ENCODE data around the gene PDCD2L. TPM values are rescaled to one million over a fixed set of nuclear protein-coding genes. Genes with fewer than 3 reads are reported as not detected.

The PDCD2L gene
- total and polyA plus RNA-seq, 2 of the 8 experiments (the other 6 are each of a cell fraction or from before 2014, with no cell fraction given), result 51.5 to 78.1 TPM

DNA sequence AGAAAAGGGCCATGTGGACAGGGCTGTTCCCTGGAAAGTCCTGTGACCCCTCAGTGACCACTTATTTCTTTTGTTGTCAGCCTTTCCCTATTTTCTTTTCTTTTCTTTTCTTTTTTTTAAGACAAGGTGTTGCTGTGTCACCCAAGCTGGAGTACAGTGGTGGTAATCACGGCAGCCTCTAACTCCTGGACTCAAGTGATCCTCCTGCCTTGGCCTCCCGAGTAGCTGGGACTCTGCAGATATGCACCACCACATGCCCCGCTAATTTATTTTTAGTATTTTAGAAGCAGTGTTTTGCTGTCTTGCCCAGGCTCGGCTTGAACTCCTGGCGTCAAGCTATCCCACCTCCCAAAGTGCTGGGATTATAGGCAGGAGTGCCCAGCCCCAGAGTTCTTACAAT, 40.3 kb upstream of the PDCD2L start:
- H2BK20ac ChIP-seq (ENCODE audit: low read length), result no peak overlapping the region
- H3K18ac ChIP-seq (ENCODE audit: extremely low read depth, low read length), result no peak overlapping the region
- H2AFZ ChIP-seq (ENCODE audit: low read length), result no peak overlapping the region
- DNase-seq (ENCODE audit: low read depth in 1 of 2, low spot score in 2 of 2) (no peak), FAIRE-seq (no peak)
- H3K4me2 ChIP-seq (ENCODE audit: insufficient read depth in 1 of 2, low read depth in 2 of 2, low read length in 2 of 2), result no peak overlapping the region; a peak in 1 of 4 replicates
- POLR2A ChIA-PET (ENCODE audit: partially characterized antibody), result interaction anchor here (2.1 to 2.3 kb wide), 2 partner anchors 8 to 118 kb away, joined by 4 to 10 read pairs; partner anchors contain the start of gene WTIP
- H3K4me3 ChIP-seq (ENCODE audit: extremely low read depth in 1 of 4, insufficient read depth in 2 of 4, low read depth in 3 of 4, low read length in 4 of 4), result no peak overlapping the region
- no peak overlapping the region for H4K8ac ChIP-seq (ENCODE audit: extremely low read depth, insufficient read depth, low read length)
- WGBS, 2 experiments (ENCODE audit: extremely low coverage in 1 of 2, insufficient coverage in 1 of 2, insufficient read length in 1 of 2, insufficient replicate concordance in 2 of 2, low coverage in 1 of 2, low lambda C conversion rate in 2 of 2, missing lambda C conversion rate in 1 of 2), result 74% methylated on average over 5 of the region's 5 CpGs; no CpG with 5 or more reads in 1 of the 2 experiments
- no peak overlapping the region for H2BK120ac ChIP-seq (replicated peaks; ENCODE audit: low read depth, low read length)
- no peak overlapping the region for H3K4ac ChIP-seq (replicated peaks; ENCODE audit: insufficient read length, low read depth, low read length)
- H2BK15ac ChIP-seq (ENCODE audit: low read length), result peak overlapping the region; percentile 61; the same call in 1 of the 2 replicates
- no peak overlapping the region for H3K27ac ChIP-seq (ENCODE audit: low read depth, low read length)
- H2AK5ac ChIP-seq (ENCODE audit: low read depth, low read length), result no peak overlapping the region
- H3K23ac ChIP-seq (ENCODE audit: insufficient read length), result no peak overlapping the region
- no peak overlapping the region for H4K5ac ChIP-seq (ENCODE audit: insufficient read length, low read depth, low read length)
- H3K4me1 ChIP-seq (replicated peaks in 1 of 4; ENCODE audit: control insufficient read depth in 3 of 4, insufficient read depth in 4 of 4, low read length in 3 of 4), result peaks cover 3 to 15% (median 8%) of the 10 kb centered on the region in 4 experiments; a peak in 6 of 7 replicates
- peaks cover 13 to 21% (median 16%) of the 10 kb centered on the region in 4 experiments for H3K36me3 ChIP-seq (ENCODE audit: control insufficient read depth in 2 of 4, insufficient read depth in 4 of 4, low read length in 3 of 4)
- no peak overlapping the region for H3K14ac ChIP-seq (ENCODE audit: insufficient read length)
- peaks cover 7 to 17% of the 10 kb centered on the region in 2 experiments for H4K20me1 ChIP-seq (replicated peaks in 1 of 2; ENCODE audit: control insufficient read depth in 1 of 2, insufficient read depth in 2 of 2, low read length in 2 of 2)
- CTCF ChIA-PET (ENCODE audit: partially characterized antibody), result interaction anchor here (0.8 to 0.9 kb wide), 2 partner anchors 31 to 67 kb away, joined by 3 read pairs; no protein-coding TSS in a partner anchor
- H3K23me2 ChIP-seq (ENCODE audit: low read depth, low read length), result peaks cover 9% of the 10 kb centered on the region; the same call in 1 of the 2 replicates
- peaks cover 19% of the 10 kb centered on the region for H3K79me1 ChIP-seq (ENCODE audit: low read depth, low read length)
- H3K9me3 ChIP-seq (ENCODE audit: insufficient read depth in 2 of 2, low read depth in 1 of 2, low read length in 1 of 2), result no peaks in the 10 kb centered on the region
- H3K27me3 ChIP-seq (replicated peaks in 1 of 4; ENCODE audit: control insufficient read depth in 3 of 4, extremely low read depth in 1 of 4, insufficient read depth in 3 of 4, low read length in 3 of 4), result no peaks in the 10 kb centered on the region
- H3K9ac ChIP-seq (replicated peaks in 1 of 4; ENCODE audit: extremely low read depth in 1 of 4, low read depth in 3 of 4, low read length in 3 of 4), result no peak overlapping the region
- H2BK5ac ChIP-seq (ENCODE audit: low read depth, low read length), result no peak overlapping the region
- no peak overlapping the region for H2BK12ac ChIP-seq (ENCODE audit: low read depth, low read length)
- H3K56ac ChIP-seq (replicated peaks; ENCODE audit: insufficient read length, low read depth, low read length), result no peak overlapping the region
- H3K79me2 ChIP-seq (ENCODE audit: control insufficient read depth in 1 of 2, insufficient read depth in 2 of 2, low read length in 2 of 2), result peaks cover 2 to 25% of the 10 kb centered on the region in 2 experiments; a peak in 3 of 4 replicates
- no peak overlapping the region for H4K91ac ChIP-seq (replicated peaks; ENCODE audit: insufficient read length, low read length)
- no peak for TF ChIP-seq YY1 (IDR thresholded peaks at IDR 0.05; ENCODE audit: low read depth, low read length)
- TF ChIP-seq, protein P1, sequence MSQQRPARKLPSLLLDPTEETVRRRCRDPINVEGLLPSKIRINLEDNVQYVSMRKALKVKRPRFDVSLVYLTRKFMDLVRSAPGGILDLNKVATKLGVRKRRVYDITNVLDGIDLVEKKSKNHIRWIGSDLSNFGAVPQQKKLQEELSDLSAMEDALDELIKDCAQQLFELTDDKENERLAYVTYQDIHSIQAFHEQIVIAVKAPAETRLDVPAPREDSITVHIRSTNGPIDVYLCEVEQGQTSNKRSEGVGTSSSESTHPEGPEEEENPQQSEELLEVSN (IDR thresholded peaks at IDR 0.05), result no peak
- no peak for TF ChIP-seq GTF2F1 (IDR thresholded peaks at IDR 0.05; ENCODE audit: borderline replicate concordance, low read depth, low read length)
- no peak for TF ChIP-seq CBX8 (IDR thresholded peaks at IDR 0.05; ENCODE audit: borderline replicate concordance, low read depth, low read length)
- TF ChIP-seq SP4 (IDR thresholded peaks at IDR 0.05; ENCODE audit: low read length), result no peak
- TF ChIP-seq KDM1A (IDR thresholded peaks at IDR 0.05; ENCODE audit: borderline replicate concordance, low read length), result no peak
- TF ChIP-seq TBP (IDR thresholded peaks at IDR 0.05; ENCODE audit: low read depth, low read length), result no peak
- no peak for TF ChIP-seq SAP30 (IDR thresholded peaks at IDR 0.05; ENCODE audit: insufficient read depth, insufficient replicate concordance, low read length)
- no peak for TF ChIP-seq SIRT6 (IDR thresholded peaks at IDR 0.05; ENCODE audit: low read length)
- no peak for TF ChIP-seq SIX5 (IDR thresholded peaks at IDR 0.05; ENCODE audit: low read depth, low read length)
- TF ChIP-seq, protein P2, sequence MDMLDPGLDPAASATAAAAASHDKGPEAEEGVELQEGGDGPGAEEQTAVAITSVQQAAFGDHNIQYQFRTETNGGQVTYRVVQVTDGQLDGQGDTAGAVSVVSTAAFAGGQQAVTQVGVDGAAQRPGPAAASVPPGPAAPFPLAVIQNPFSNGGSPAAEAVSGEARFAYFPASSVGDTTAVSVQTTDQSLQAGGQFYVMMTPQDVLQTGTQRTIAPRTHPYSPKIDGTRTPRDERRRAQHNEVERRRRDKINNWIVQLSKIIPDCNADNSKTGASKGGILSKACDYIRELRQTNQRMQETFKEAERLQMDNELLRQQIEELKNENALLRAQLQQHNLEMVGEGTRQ (IDR thresholded peaks at IDR 0.05; ENCODE audit: low read length), result no peak
- no peak for TF ChIP-seq RXRA (IDR thresholded peaks at IDR 0.05; ENCODE audit: insufficient read depth, low read depth, low read length)
